UCSD-AML1 (cell line): ENCODE data around the gene SIGLEC8.
A peak's percentile ranks its signal among the peaks of the same experiment; 100 is the strongest.
"Not testable (repeated sequence)": the region's sequence is repeated elsewhere in the genome, so short reads cannot be mapped to it uniquely, and the experiment has no call there.

ENCODE experiments used
- DNase-seq: peaks from one replicate; lab custom pipeline; 2025; ENCODE audit not compliant: unreplicated experiment; lab: John Stamatoyannopoulos, UW

SIGLEC8 gene

DNA sequence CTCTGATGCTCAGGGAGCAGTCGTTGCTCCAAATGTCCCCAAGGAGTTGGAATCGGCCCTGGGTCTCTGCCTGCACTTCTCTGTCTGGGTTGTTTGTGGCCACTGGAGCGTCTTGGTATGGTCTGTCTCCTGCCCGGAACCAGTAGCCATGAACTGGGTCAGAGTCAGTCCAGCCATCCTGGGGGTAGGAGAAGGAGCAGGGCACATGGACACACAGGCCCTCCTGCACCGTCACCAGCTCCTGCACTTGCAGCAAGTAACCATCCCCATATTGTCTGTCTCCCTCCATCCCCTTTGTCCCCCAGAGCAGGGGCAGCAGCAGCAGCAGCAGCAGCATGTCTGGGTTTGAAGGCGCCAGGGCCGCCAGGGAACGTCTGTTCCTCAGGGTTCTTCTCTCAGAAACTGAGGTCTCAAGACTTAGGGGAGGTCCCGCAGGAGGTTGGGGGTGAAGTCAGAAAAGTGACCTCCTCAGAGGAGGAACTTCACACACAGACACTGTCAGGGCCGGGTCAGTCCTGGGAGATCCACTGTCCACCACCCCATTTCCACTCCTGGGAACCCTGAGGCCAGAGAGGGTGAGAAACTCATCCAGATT, at the start of gene SIGLEC8:
TSS of gene SIGLEC8 (minus strand) at position 404 of the 595 bp plus-strand sequence. CDS start at position 337, 67 bp downstream.
- DNase-seq: no peak

DNA sequence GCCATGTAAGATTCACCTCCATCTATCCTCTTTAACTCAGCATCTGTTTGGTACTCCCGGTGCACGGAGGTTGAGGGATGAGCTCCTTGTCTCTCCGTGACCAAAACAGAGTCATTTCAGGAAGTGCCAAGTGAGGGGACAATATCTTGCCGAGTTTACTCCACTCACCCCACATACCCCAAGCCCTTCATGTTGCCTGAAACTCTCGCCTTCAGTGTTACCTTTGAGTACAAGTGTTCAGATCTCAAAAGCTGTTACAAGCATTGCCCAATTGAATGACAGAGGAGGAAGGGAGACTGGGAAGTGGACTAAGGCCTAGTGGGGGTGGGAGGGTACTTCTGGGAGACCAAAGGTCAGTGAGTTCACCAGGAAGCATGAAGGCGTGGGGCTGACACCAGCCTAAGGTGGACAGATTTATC, 49.4 kb upstream of the SIGLEC8 start:
- no peak for DNase-seq

DNA sequence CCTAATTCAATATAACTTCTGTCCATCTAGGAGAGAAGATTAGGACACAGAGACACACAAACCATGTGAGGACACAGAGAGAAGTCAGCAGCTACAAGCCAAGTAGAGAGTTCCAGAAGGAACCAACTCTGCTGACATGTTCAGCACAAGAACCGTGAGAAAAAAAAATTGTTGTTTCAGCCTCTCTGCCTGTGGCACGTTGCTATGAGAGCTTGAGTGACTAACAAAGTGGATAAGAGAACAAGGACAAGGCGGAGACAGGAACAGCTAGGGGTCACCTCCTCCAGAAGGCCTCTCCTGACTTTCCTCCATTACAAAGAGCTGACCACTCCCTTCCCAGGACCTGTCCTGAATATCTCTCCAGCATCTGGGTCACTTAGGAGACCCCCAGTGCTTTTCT, 48.9 kb upstream of the SIGLEC8 start:
- DNase-seq: no peak

DNA sequence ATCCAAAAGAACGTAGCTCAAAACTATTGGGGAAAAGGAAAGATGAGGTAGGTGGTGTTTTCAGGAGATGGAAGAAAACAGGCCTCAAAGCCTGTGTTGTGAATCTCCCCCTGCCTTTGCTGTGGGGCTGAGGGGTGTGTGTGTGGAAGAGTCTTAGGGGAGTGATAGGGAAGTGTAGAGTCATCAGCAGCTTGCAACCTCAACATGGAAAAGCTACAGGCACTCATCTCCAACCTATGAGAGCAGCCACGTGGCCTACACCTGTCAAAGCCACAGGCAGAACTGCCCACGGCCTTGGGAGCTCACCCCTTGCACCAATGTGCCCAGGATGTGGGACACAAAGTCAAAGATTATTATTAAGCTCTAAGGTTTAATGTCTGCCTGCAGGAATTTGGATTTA, 47.6 kb upstream of the SIGLEC8 start:
- DNase-seq: no peak

DNA sequence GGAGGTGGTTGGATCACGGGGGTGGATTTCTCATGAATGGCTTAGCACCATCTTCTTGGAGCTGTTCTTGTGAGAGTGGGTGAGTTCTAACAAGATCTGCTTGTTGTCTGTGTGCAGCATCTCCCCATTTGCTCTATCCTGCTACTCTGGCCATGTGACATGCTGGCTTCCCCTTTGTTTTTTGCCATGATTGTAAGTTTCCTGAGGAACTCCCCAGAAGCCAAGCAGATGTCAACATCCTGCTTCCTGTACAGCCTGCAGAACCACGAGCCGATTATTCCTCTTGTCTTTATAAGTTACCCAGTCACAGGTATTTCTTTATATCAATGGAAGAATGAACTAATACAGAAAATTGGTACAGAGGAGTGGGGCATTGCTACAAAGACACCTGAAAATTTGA, 45.6 kb upstream of the SIGLEC8 start:
- DNase-seq: no peak

DNA sequence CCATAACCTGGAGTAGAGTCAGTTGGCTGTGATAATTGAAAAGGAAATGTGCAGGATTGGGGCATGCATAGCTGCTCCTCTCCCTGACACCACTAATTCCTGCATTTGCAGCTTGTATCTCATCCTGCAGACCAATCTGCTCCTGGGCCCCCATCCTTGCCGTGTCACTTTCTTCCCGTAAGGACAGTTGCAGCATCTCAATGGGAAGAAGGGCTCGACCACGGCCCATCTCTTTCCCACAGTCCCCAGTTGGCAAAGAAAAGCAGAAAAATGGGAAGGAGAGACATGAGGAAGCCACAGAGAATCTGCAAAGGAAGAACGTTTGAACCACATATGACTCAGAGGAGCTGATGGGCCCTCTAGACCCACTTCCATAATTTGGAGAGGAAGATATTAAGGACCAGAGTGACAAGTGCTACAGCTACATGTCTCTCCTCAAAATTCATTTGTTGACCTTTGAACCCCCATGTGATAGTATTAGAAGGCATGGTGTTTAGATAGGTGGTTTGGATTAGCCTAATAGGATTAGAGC, 45.1 kb upstream of the SIGLEC8 start:
- no peak for DNase-seq

DNA sequence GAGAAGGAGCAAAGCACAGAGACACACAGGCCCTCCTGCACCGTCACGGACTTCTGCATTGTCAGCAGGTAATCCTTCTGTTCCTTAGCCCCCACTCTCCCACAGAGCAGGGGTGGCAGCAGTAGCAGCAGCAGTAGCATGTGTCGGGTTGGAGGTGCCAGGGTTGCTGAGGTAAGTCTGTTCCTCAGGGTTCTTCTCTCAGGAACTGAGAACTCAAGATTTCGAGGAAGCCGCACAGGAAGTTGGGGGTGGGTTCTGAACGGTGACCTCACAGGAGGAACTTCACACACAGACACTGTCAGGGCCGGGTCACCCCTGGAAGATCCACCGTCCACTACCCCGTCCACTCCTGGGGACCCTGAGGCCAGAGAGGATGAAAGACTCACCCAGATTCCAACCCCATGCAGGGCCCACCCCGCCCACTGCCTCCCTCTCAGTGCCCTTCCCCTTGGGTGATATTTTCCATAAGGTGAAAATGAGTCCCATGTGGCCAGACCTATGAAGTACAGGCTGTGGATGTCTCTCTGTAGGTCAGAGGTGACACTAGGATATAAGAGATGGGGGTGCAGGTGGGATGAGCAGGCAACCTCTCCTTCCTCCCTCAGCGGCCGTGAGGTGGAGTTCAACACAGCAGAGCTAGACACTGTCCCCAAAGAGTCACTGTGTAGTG, 43.5 kb upstream of the SIGLEC8 start, which contains the start of gene SIGLEC12:
TSS of gene SIGLEC12 (minus strand) at position 207 of the 670 bp plus-strand sequence. CDS start at position 140, 67 bp downstream.
- DNase-seq: peak; percentile 46

DNA sequence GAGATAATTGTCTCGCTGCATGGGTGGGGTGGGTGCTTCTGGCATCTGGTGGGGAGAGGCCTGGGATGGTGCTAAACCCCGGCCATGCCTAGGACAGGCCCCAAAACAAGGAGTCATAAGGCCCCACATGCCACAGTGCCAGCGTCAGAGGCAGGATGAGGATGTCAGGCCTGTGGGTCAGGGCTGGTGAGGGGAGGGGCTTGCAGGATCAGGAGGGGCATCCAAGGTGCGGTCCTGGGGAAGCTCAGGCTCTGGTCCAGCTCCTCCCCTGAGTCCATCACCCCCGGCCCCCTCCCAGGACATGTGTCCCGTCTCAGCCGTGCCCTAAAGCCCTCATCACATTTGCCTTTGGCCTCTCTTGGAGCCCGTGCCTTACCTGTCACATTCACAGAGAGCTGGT, 42.7 kb upstream of the SIGLEC8 start:
- not testable (repeated sequence) for DNase-seq

DNA sequence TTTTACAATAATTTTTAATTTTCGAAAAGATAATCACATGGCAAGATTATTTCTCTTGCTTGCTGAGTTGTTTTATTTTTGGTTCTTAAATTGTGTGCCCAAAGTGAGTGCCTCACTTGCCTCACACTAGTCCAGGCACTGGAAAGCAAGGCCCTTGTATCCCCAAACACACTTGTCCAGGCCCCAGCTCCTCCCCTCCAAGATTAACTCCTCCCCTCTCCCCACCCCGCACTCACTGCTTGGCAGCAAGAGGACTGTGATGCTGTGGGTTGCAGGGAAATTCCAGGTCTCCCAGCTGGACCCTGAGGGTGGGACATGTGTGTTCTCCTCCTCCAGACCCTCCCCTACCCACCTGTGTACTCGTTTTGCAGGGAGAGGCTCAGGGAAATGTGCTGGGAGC, 39.4 kb upstream of the SIGLEC8 start:
- DNase-seq: no peak

DNA sequence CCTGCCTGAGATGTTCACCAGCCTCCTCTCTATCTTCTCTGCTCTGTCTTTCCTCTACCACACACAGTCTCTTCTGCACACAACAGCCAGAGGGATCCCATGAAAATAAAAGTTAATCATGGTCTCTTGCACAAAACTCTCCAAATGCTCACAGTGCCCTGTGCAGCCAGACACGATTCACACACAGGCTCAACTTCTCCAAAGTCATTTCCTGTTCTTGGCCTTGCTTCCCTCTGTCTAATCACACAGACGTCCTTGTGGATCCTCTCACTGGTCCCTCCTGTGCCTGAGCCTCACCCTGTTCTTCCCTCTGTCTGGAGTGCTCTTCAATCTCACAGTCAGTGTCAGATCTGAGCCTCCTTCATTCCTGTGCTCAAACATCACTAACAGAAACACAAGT, 35.5 kb upstream of the SIGLEC8 start:
- DNase-seq: no peak

DNA sequence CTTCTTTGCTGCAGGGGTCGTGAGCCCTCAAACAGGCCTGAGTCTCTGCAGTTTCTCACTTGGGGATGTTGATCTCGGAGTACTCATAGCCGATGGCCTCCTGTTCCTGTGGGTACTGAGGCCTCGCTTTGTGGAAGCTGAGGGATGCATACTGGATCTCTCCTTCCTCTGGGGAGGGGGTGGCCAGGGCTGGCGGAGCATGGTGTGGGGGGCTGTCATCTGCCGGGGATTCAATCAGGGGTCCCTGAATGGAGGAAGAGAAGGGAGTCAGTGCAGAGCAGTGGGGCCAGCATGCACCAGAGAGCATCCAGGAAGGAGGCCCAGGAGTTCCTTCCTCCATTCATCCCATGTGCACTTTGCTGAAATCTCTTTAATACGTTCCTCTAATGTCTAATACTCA, 33.3 kb upstream of the SIGLEC8 start:
- no peak for DNase-seq

DNA sequence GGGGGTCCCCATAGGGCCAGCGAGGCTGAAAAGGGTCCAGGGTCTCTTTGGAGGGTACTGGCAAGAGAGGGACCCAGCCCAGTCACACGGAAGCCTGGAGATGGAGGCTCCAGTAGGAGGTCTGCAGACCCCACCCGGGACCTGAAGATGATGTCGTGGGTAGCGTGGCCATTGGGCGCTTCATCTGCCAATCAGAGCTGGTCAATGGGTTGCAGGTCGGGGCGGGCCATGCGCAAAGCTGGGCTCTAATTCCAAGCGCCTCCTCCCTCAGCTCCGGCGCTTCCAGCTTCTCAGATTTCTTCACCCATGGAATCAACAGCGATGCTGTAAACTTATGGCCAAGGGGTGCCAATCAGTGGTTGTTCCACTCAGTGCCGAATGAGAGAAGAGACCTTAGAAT, 32.4 kb upstream of the SIGLEC8 start:
- no peak for DNase-seq

DNA sequence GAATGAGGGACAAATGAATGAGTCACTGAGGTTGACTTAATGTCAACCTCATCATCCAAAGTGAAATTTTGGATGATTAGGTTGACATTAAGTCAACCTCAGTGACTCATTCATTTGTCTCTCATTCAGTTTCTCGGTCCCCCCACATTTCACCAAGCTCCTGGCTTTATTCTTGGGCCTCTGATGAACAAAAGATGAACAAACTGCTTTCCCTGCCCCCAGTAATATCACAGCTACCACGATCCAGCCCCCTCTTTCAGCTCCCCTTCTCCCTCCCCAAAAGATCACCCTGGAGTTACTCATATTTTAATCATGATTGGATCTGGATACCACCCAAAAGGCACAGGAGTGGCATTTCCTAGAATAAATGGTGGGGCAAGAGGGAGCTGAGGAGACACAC, 30.9 kb upstream of the SIGLEC8 start:
- no peak for DNase-seq

DNA sequence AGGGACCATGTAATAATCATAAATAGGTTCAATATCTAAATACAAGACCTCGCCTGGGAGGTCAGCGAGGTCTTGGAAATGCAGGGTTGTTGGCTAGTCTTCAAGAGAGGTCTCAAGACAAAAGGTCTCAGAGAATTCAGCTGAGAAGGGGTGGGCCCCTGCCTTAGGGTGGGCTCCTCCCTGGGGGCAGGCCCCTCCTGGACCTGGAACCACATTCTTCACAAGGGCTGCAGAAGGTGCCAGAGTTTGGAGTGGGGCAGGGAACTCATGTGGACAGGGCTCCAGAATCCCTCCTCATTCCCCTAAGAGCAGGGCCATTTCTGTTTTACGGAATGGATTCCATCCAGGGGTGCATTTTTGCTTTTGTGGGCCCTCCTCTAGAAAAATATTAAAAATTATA, 30.2 kb upstream of the SIGLEC8 start:
- DNase-seq: no peak

DNA sequence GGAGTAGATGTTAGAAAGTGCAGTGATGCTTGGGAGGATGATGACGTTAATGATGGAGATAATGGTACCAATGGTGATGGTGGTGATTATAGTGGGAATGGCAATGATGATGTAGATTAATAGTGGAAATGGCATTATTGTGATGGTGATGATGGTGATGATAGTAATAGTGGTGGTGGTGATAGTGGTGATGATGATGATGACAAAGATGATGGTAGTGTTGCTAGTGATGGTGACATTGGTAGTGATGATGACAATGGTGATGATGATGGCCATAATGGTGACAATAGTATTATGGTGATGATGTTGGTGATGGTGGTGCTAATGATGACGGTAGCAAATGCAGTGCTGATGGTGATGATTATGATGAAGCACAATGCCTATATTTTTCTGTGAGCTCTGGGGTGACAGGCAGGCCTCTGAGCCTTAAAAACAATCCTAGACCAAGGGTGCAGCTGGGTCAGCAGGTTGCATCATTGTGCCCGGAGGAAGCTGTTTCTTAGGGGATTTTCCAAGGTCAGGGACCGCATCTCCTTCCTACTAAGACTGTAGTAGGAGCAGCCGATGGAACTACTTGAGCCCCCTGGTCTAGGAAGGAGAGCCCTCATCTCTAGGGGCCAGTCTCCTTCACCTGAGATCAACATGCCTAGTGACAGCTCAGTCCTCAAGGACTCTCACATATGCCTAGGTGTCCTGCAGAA, 27.9 kb upstream of the SIGLEC8 start:
- DNase-seq: no peak

DNA sequence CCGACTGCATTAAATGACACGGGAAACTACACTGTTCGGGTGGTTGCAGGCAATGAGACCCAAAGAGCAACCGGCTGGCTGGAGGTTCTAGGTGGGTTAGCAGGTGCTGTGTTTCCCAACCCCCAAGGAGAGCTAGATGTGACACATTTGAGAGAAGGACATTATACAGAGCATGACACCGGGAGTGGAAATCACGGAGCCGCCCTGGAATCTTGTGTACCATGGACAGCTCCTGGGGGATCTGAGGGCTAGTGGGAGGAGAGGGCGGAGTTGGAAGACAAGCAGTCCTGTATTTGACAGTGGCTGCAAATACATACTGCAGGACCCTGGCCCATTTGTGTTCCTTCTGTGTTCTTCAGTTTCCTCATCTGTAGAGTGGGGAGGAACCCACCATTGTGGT, 22.3 kb upstream of the SIGLEC8 start:
- peak; percentile 32 for DNase-seq

DNA sequence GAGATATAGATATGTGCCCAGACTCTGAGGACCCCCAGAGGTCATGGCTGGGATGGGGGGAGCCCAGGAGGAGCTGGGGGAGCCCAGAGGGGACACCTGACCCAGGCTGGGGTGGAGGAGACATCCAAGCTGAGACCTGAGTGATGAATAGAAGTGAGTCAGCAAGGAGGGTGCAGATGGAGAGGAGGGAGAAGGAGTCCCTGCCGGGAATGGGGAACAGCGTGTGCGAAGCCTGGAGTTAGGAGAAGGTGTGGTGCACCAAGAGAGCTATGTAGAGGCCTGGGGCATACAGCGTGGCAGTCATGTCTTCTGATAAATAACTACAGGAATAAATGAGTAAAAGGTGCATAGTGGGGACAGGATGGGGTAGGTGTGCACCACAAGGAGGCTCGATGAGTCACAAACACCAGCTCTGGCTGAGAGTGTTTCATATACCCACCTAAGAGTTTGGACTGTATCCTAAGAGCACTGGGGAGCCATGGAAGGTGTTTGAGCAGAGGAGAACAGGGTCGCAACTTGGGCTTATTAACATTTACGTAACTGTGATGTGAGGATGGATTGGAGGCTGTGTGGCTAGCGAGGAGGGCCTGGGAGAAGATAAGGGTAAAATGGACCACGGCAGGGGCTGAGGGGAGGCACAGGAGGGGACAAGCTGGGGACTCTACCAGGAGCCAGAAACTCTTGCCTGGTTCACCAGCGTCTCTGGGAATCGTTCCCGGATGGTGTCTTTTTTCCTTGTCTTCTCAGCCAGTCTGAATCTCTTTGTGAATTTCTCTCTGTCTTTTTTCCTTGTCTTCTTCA, 21.5 kb upstream of the SIGLEC8 start:
- no peak for DNase-seq

DNA sequence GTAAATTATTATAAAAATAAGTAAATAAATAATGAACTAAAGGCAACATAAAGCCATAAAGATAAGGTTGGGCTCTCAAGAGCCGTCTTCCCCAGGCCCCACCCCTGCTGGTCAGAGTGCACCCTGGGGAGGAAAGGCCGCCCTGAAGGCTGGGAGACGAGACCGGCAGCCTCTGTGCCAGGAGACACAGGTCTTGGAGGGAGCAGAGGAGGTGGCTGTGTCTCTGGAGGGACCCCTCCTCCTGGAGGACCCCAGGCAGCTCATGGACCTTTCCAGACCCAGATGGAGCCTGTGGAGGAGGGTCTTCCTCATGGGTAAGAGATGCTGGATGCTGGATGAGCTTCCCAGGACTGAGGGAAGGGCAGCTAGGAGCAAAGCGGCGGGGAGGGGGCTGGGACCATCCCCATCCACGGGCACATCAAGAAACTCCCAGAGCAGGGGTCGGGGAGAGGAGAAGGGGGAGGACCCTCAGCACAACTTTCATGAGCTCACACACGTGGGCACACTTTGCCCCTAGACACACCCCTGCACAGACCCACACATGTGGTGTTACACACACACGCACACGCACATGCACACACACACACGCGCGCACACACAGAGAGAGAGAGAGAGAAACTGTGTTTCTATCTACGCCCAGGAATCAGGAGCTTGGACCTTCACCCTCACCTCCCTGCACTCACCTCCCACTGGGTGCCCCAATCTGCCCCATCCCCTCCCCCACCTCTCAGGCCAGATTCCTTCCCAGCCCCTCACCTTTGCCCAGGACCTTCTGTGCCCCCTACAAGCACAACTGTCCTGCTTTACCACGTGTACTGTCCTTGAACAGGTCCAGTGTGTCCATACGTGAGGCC, 20.4 kb upstream of the SIGLEC8 start, which contains the start of gene CEACAM18:
TSS of gene CEACAM18 (plus strand) at position 159 of the 854 bp plus-strand sequence.
- DNase-seq: no peak

DNA sequence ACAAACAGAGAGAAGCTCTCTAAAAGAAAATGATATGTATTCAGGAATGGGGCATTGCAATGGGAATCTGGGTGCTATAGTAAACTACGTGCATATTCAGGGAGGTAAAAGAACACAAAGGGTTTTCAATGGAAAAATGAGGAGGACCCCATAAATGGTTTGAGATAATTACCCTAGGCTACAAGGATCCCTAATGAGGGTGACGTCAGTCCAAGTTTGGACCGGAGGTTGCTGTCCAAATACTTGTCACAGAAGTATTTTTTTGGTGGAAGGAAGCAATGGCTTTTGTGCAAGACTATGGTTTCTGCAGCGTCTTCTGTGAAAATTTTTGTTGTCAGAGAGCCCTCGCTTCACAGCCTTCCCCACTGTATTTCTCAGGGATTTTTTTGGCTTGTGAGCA, 19.1 kb upstream of the SIGLEC8 start:
- no peak for DNase-seq

DNA sequence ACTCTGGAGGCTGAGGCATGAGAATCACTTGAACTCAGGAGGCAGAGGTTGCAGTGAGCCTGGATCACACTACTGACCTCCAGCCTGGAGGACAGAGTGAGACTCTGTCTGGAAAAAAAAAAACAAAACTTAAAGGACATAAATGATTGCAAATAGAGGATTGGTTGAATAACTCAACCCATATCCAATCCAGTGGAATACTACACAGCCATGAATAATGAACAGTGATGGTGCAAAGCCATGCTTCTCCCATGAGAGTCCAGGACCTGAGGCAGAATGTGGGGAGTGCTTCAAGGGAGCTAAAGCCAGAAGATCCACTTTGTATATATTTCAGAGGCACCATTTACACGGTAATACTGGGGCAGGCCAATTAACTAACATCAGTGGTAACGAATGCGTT, 17.9 kb upstream of the SIGLEC8 start:
- no peak for DNase-seq
